GM19238 (cell line): ENCODE data around the gene UBE4B.
"Not testable (repeated sequence)": the region's sequence is repeated elsewhere in the genome, so short reads cannot be mapped to it uniquely, and the experiment has no call there.

Source experiments
- DNase-seq: peaks from one replicate; pipeline ENCODE4 v3.0.0; 2011; ENCODE audit warnings: low spot score; ENCODE audit not compliant: insufficient read length

Gene UBE4B

DNA sequence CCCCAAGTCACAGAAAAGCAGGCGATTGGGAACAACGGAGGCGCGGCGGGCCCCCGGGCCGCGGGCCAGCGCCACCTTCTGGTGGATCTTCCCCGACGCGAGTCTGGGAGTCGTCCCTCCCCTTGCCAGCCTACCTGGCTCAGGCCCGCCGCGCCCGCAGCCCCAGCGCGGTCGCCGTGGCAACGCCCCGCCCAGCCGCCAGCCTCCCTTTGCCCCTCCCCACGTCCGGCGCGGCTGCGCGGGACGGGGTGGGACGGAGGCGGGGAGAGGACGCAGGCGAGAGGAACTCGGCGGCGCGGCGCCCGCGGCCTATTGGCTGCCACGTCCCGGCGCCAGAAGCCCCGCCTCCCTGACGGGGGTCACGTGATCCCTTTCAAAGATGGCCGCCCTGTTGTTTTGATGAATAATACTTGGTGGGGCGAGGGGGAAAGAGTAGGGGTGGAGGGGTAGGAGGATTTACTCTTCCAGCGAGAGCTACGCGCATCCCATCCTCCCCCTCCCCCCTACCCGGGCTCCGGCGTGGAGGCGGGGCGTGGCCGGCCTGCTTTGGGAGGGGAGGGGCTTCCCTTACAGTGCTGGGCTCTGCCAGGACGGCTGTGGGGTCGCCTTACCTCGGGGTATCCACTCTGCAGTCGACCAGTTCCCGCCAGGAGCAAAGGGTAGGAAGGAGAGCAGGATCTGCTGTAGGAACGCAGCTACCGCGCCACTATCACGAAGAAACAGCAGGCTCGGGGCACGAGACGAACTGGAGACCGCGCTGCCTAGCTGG lies at the start of gene UBE4B:
Gene UBE4B, plus strand, starts transcription at position 369 of the 769 bp plus-strand sequence. CDS start 713 bp downstream, outside the sequence.
- DNase-seq: peak; percentile 95

- DNase-seq: no peak
Measured at GRCh38 chr1:9984253-9984652, 48.5 kb upstream of the UBE4B start.

DNA sequence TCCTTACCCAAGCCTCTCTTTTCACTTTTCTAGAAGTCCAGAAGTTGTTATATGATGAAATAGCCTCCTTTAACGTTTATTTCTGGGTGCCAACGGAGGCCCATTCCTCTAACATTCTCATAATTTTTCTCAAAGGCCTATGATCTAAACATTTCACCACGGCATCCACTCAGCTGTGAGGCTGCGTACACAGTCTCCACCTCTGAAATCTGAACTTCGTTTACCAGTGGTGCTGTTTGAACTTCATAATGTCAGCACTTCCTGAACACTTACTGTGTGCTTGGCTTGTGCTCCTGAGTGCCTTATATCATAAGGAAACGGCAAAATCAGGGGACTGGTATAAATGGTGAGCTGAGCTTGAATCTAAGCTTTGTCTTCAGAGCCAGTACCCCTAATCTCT lies 47.8 kb upstream of the UBE4B start:
- no peak for DNase-seq

- no peak for DNase-seq
Measured at GRCh38 chr1:9989773-9990172, 43.0 kb upstream of the UBE4B start.

- no peak for DNase-seq
Measured at GRCh38 chr1:9990944-9991343, 41.8 kb upstream of the UBE4B start.

- no peak for DNase-seq
Measured at GRCh38 chr1:9992910-9993309, 39.8 kb upstream of the UBE4B start.

DNA sequence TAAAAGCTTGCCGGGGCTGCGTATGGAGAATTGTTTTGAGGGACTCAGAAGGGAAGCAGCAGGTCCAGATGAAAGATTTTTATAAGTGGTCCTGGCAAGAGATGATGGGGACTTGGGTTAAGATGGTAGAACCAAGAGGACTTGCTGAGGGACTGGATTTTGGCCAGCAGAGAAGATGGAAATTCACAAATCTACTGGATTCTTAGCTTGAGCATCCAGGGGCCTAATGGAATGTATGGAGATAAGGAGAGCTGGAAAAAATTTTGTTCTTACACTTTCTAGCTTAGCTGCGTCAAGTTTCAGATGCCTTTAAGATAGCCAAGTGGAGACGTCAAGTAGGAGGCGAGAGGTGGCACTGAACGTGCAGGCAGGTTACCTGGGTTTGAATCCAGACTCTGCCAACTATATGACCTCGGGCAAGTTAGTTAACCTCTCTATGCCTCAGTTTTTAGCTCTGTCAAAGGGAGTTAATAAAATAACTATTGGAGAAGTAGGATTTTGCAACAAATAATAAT lies 39.1 kb upstream of the UBE4B start:
- no peak for DNase-seq

- DNase-seq: peak; percentile 12
Measured at GRCh38 chr1:9996624-9997582, 35.9 kb upstream of the UBE4B start, which contains the start of gene RBP7. TSS of gene RBP7 (plus strand) at chr1:9997228. CDS start at chr1:9997259, 31 bp downstream.

DNA sequence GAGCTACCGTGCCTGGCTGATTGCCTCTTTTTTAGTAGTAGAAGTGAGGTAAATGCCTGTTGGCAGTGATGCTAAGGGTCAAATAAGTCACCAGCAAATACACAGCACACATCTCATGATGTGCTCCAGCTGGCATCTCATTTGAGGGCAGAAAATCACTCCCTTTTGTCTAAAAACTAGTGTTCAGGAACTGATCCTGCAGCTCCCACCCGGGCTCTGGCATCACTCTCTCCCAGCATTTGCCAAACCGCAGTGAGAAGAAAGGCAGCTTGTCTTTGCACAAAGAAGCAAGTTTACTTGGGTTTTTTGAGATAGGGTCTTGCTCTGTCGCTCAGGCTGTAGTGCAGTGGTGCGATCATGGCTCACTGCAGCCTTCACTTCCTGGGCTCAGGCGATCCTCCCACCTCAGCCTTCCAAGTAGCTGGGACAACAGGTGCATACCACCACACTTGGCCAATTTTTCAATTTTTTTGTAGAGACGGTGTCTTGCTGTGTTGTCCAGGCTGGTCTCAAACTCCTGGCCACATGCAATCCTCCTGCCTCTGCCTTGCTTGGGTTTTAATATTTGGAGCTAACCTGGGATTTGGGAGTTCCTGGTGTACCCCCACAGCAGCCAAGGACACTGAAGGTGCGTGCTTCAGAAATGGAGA lies 31.6 kb upstream of the UBE4B start:
- DNase-seq: no peak

DNA sequence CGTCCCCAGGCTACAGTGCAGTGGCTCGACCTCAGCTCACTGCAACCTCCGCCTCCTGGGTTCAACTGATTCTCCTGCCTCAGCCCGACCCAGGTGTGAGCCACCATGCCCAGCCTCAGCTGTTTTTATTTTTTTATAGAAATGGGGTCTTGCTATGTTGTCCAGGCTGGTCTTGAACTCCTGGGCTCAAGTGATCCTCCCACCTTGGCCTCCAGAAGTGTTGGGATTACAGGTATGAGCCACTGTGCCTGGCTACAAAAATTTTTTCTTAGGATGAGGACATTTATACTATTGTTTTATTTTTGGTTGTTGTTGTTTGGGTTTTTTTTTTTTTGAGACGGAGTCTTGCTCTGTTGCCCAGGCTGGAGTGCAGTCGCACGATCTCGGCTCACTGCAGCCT lies 27.5 kb upstream of the UBE4B start:
- not testable (repeated sequence) for DNase-seq

DNA sequence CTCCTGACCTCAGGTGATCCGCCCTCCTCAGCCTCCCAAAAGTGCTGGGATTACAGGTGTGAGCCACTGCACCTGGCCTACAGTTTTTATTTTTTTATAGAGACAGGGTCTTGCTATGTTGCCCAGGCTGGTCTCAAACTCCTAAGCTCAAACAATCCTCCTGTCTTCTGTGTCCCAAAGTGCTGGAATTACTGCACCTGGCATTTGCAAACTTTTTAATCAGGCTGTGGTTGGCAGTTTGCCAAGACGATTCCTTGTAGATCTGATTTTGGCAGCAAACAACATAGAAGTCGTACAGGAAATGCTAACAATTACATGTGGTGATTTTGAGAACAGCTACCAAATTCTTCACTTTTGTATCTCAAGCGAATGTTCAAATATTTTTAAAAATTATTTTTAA lies 25.6 kb upstream of the UBE4B start:
- DNase-seq: no peak

DNA sequence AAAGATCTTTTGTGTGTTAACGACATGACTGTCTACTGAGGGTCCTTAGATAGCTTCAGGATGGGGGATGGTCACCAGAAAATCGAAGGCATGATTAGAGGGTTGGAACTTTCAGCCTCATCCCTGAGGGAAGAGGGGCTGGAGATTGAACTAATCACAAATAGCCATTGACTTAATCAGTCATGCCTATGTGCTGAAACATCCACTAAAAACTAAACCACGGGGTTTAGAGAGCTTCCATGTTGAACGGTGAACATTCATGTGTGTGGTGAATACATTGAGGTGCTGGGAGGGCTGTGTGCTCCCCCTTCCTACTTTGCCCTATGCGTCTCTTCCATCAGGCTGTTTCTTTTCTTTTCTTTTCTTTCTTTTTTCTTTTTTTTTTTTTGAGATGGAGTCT lies 18.7 kb upstream of the UBE4B start:
- DNase-seq: no peak

DNA sequence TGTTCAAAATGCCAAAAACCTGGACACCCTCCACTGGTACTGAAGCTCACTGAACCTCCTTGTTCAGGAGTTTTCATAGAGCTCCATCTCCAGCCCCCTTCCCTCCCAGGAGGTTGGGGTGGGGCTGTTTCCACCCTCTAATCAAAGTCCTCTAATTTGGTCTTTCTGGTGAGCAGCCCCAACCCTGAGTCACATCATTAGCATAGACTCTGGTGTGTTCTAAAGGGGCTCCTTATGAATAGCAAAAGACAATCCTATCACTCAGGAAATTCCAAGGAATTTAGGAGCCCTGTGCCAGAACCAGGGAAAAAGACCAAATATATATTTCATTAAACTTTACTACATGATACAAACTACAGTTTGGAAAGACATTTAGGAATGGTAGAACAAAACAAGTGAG lies 13.2 kb upstream of the UBE4B start:
- DNase-seq: no peak

- no peak for DNase-seq
Measured at GRCh38 chr1:10020086-10020485, 12.7 kb upstream of the UBE4B start.

DNA sequence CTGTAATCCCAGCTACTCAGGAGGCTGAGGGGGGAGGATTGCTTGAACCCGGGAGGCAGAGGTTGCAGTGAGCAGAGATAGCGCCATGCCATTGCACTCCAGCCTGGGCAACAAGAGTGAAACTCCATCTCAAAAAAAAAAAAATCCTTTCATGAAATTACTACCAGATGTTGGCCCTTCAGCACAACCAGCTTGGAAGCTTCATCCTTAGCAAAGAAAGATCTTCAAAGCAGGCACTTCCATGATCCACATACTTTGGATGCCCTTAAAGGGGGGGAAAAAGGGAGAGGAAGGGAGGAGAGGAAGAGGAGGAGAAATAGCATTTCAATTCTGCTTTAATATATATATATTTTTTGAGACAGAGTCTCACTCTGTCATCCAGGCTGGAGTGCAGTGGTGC lies 12.1 kb upstream of the UBE4B start:
- not testable (repeated sequence) for DNase-seq

DNA sequence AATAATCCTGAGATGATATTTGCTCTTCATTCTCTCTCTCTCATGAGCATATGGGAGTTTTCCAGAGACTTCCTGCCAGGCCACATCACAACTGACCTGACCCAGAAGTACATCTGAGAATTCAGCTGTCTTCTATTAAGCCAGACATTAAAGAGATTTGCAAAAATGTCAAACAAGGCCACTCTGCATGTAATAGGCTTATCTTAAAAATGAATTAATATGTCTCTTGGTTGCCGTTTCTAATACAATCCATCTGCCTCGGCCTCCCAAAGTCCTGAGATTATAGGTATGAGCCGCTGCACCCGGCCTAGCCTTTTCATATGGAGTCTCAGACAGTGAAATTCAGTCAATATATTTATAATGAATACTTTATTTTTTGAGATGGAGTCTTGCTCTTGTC lies 10.8 kb upstream of the UBE4B start:
- DNase-seq: not testable (repeated sequence)

DNA sequence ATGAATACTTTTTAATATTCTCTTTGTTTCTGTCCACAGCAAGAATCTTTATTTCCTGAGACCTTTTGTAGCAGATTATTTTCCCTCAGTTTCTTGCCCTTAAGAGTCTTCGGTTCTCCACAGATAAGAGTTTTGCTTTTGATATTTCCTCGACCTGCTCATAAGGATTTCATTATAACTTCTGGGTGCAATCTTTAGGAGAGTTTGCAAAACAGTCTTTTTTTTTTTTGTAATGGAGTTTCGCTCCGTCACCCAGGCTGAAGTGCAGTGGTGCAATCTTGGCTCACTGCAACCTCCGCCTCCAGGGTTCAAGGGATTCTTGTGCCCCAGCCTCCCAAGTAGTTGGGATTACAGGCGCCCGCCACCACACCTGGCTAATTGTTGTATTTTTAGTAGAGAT lies 10.1 kb upstream of the UBE4B start:
- no peak for DNase-seq

DNA sequence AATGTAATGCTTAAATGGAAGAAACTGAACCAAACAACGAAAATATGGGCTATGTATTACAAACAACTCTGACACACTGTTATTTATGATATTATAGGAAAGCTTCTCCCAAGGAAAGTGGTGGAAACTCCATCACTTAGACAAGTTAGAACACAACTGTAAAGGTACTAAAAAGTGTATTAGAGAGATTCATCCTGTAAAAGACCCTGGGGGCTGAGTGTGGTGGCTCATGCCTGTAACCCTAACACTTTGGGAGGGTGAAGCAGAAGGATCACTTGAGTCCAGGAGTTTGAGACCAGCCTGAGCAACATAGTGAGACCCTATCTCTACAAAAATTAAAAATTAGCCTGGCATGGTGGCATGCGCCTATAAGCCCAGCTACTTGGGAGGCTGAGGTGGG lies 7.4 kb upstream of the UBE4B start:
- DNase-seq: no peak

- DNase-seq: no peak
Measured at GRCh38 chr1:10027027-10027426, 5.7 kb upstream of the UBE4B start.

DNA sequence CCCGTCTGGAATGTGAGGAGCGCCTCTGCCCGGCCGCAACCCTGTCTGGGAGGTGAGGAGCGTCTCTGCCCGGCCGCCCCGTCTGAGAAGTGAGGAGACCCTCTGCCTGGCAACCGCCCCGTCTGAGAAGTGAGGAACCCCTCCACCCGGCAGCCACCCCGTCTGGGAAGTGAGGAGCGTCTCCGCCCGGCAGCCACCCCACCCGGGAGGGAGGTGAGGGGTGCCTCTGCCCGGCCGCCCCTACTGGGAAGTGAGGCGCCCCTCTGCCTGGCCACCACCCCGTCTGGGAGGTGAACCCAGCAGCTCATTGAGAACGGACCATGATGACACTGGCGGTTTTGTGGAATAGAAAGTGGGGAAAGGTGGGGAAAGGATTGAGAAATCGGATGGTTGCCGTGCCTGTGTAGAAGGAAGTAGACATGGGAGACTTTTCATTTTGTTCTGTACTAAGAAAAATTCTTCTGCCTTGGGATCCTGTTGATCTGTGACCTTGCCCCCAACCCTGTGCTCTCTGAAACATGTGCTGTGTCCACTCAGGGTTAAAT lies 3.7 kb upstream of the UBE4B start:
- not testable (repeated sequence) for DNase-seq

GRCh38 chr1:10031461-10031860 lies 1.3 kb upstream of the UBE4B start:
- no peak for DNase-seq
